GM23338 (cell line): Measurements from ENCODE around the gene TAS2R9. TPM values are rescaled to one million over a fixed set of nuclear protein-coding genes. Genes with fewer than 3 reads are reported as not detected.

Experiments used
- ATAC-seq: fragments of 200-7000 bp; cut with Tn5 transposase; 3 replicates; pipeline ENCODE4 v1.9.1; 2020
- DNase-seq: peaks from one replicate; pipeline ENCODE4 v3.0.0-alpha.2; 2015; ENCODE audit warnings: low spot score
- H2AFZ ChIP-seq: fragments of 200-600 bp; sonication (generic); 2 replicates; pipeline ENCODE4 v1.8.0; 2016; ENCODE audit warnings: antibody characterized with exemption, mild to moderate bottlenecking, moderate library complexity
- H3F3A ChIP-seq: fragments of 200-600 bp; sonication (generic); replicated peaks from 2 replicates; pipeline ENCODE4 v1.8.0; 2017; ENCODE audit warnings: antibody characterized with exemption, mixed run types, low read depth
- H3K27ac ChIP-seq: fragments of 200-600 bp; sonication (generic); 2 replicates; pipeline ENCODE4 v1.6.1; 2016; ENCODE audit warnings: low read depth
- H3K27me3 ChIP-seq: fragments of 200-600 bp; sonication (generic); 2 replicates; pipeline ENCODE4 v1.8.0; 2016; ENCODE audit warnings: mild to moderate bottlenecking, mixed run types, moderate library complexity; ENCODE audit not compliant: insufficient read depth
- H3K36me3 ChIP-seq: fragments of 200-600 bp; sonication (generic); 2 replicates; pipeline ENCODE4 v1.8.0; 2016; ENCODE audit warnings: mild to moderate bottlenecking; ENCODE audit not compliant: insufficient read depth
- H3K4me1 ChIP-seq: fragments of 200-600 bp; sonication (generic); 2 replicates; pipeline ENCODE4 v1.8.0; 2016; ENCODE audit warnings: mild to moderate bottlenecking, moderate library complexity; ENCODE audit not compliant: insufficient read depth
- H3K4me2 ChIP-seq: fragments of 200-600 bp; sonication (generic); 2 replicates; pipeline ENCODE4 v1.7.1; 2017; ENCODE audit warnings: mixed run types
- H3K4me3 ChIP-seq: fragments of 200-600 bp; sonication (generic); 2 replicates; pipeline ENCODE4 v1.6.1; 2016; ENCODE audit warnings: mixed run types
- H3K79me2 ChIP-seq: fragments of 200-600 bp; sonication (generic); replicated peaks from 2 replicates; pipeline ENCODE4 v1.8.0; 2017; ENCODE audit warnings: mild to moderate bottlenecking; ENCODE audit not compliant: insufficient read depth
- H3K9me2 ChIP-seq: fragments of 200-600 bp; sonication (generic); 2 replicates; pipeline ENCODE4 v1.8.0; 2017; ENCODE audit not compliant: insufficient read depth
- H4K20me1 ChIP-seq: fragments of 200-600 bp; sonication (generic); replicated peaks from 2 replicates; pipeline ENCODE4 v1.8.0; 2017; ENCODE audit warnings: mild to moderate bottlenecking; ENCODE audit not compliant: insufficient read depth
- H3K27ac Mint-ChIP-seq: 2 replicates; pipeline ENCODE4 v1.8.0; 2020; ENCODE audit warnings: inconsistent platforms, mild to moderate bottlenecking, moderate library complexity, mixed read lengths
- H3K27me3 Mint-ChIP-seq: 3 replicates; pipeline ENCODE4 v1.8.0; 2022; ENCODE audit warnings: low read depth, mild to moderate bottlenecking, moderate library complexity, mixed read lengths, inconsistent platforms; ENCODE audit not compliant: insufficient read depth, poor library complexity
- H3K36me3 Mint-ChIP-seq: 3 replicates; pipeline ENCODE4 v1.8.0; 2021; ENCODE audit warnings: low read depth, mild to moderate bottlenecking, inconsistent platforms, moderate library complexity, mixed read lengths
- H3K4me1 Mint-ChIP-seq: 3 replicates; pipeline ENCODE4 v1.8.0; 2020; ENCODE audit warnings: mild to moderate bottlenecking, inconsistent platforms, mixed read lengths
- H3K4me3 Mint-ChIP-seq: 3 replicates; pipeline ENCODE4 v1.8.0; 2021; ENCODE audit warnings: moderate library complexity, mild to moderate bottlenecking, inconsistent platforms, mixed read lengths
- H3K9me3 Mint-ChIP-seq: 3 replicates; pipeline ENCODE4 v1.8.0; 2020; ENCODE audit warnings: moderate library complexity, mild to moderate bottlenecking, inconsistent platforms, mixed read lengths
- CREB1 ChIP-seq: fragments of 250-450 bp; sonication (Bioruptor Pico); IDR thresholded peaks from 2 replicates; pipeline ENCODE4 v1.5.0; 2020; ENCODE audit warnings: low read depth, mild to moderate bottlenecking, moderate library complexity
- ETS1 ChIP-seq: IDR thresholded peaks from 2 replicates; pipeline ENCODE4 v1.6.1; 2016; ENCODE audit warnings: antibody characterized with exemption
- EZH2 ChIP-seq: fragments of 200-600 bp; sonication (generic); IDR thresholded peaks from one replicate; pipeline ENCODE4 v1.8.0; 2017; ENCODE audit warnings: antibody characterized with exemption, mild to moderate bottlenecking, low read depth; ENCODE audit not compliant: unreplicated experiment
- EZH2phosphoT487 ChIP-seq: fragments of 200-600 bp; sonication (generic); IDR thresholded peaks from one replicate; pipeline ENCODE4 v1.8.1; 2018; ENCODE audit warnings: antibody characterized with exemption; ENCODE audit not compliant: unreplicated experiment
- JUNB ChIP-seq: IDR thresholded peaks from one replicate; pipeline ENCODE4 v1.6.1; 2016; ENCODE audit warnings: antibody characterized with exemption; ENCODE audit not compliant: unreplicated experiment
- NANOG ChIP-seq: IDR thresholded peaks from 2 replicates; pipeline ENCODE4 v1.6.1; 2016; ENCODE audit warnings: antibody characterized with exemption, borderline replicate concordance
- POLR2AphosphoS5 ChIP-seq: IDR thresholded peaks from 2 replicates; pipeline ENCODE4 v1.6.1; 2016; ENCODE audit warnings: antibody characterized with exemption, low read depth
- STAT1 ChIP-seq: IDR thresholded peaks from one replicate; pipeline ENCODE4 v1.6.1; 2016; ENCODE audit warnings: antibody characterized with exemption; ENCODE audit not compliant: unreplicated experiment
- ZNF331 ChIP-seq: fragments of 250-450 bp; sonication (Bioruptor Pico); IDR thresholded peaks from 2 replicates; pipeline ENCODE4 v1.5.0; 2020; ENCODE audit warnings: low read depth, mild to moderate bottlenecking, moderate library complexity
- polyA plus RNA-seq: library from polyadenylated mRNA; unstranded; fragments of >200 nt; fragmentation: Nextera tagmentation; extraction: Ambion mirVana; gene quantifications from 2 replicates; pipeline ENCODE4 v1.2.1, GENCODE V29; 2016
- total RNA-seq: library from RNA; depleted of rRNA; stranded (reverse); fragments of >200 nt; shearing (Covaris generic); gene quantifications from 2 replicates; pipeline ENCODE4 v1.2.3, GENCODE V29; 2014

Gene TAS2R9
- total and polyA plus RNA-seq, 2 experiments from 2014 or later, result not detected

GRCh38 chr12:10842862-10843261, 32.9 kb upstream of the TAS2R9 start:
- Mint-ChIP-seq H3K27me3 (no peaks in the 10 kb centered on the region), H3K9me3 (no peaks in the 10 kb centered on the region), H3K27ac (no peak overlapping the region)

GRCh38 chr12:10838461-10838860, 28.5 kb upstream of the TAS2R9 start:
- H3K27me3 Mint-ChIP-seq, result no peaks in the 10 kb centered on the region
- H2AFZ ChIP-seq, result no peak overlapping the region
- no peaks in the 10 kb centered on the region for H3K36me3 Mint-ChIP-seq
- H3K27ac ChIP-seq, result no peak overlapping the region
- H3F3A ChIP-seq, result no peaks in the 10 kb centered on the region
- H3K79me2 ChIP-seq, result no peaks in the 10 kb centered on the region
- H3K27me3 ChIP-seq, result no peaks in the 10 kb centered on the region
- DNase-seq, result no peak
- H3K36me3 ChIP-seq, result no peaks in the 10 kb centered on the region
- TF ChIP-seq ETS1, result no peak
- peaks cover 3% of the 10 kb centered on the region; the same call in 2 of the 3 replicates for H3K4me1 Mint-ChIP-seq
- no peak for ATAC-seq
- H3K27ac Mint-ChIP-seq, result no peak overlapping the region
- H4K20me1 ChIP-seq, result no peaks in the 10 kb centered on the region
- H3K4me3 Mint-ChIP-seq, result no peak overlapping the region
- 0 out of 2 replicates have a peak, but pooled peaks cover under 1% of the 10 kb centered on the region for H3K4me1 ChIP-seq
- no peaks in the 10 kb centered on the region for H3K9me2 ChIP-seq
- H3K9me3 Mint-ChIP-seq, result no peaks in the 10 kb centered on the region
- no peak overlapping the region for H3K4me3 ChIP-seq
- H3K4me2 ChIP-seq, result no peak overlapping the region

More at GRCh38 chr12:10842862-10843261, 32.9 kb upstream of the TAS2R9 start:
- H4K20me1 ChIP-seq, result no peaks in the 10 kb centered on the region
- H3K4me3 Mint-ChIP-seq, result no peak overlapping the region
- no peak for ATAC-seq
- H3K4me3 ChIP-seq, result no peak overlapping the region
- H3K4me1 ChIP-seq, result 0 out of 2 replicates have a peak, but pooled peaks cover 5% of the 10 kb centered on the region
- H3K9me2 ChIP-seq, result no peaks in the 10 kb centered on the region
- DNase-seq, result no peak
- H2AFZ ChIP-seq, result no peak overlapping the region
- H3K36me3 Mint-ChIP-seq, result no peaks in the 10 kb centered on the region
- no peaks in the 10 kb centered on the region for H3K79me2 ChIP-seq
- H3F3A ChIP-seq, result no peaks in the 10 kb centered on the region
- no peaks in the 10 kb centered on the region for H3K36me3 ChIP-seq
- no peak overlapping the region for H3K4me2 ChIP-seq
- no peak for TF ChIP-seq JUNB
- no peak for TF ChIP-seq EZH2
- no peak for TF ChIP-seq STAT1
- TF ChIP-seq POLR2AphosphoS5, result no peak
- no peak for TF ChIP-seq ZNF331 (CRISPR knock-in tag)
- no peak overlapping the region for H3K27ac ChIP-seq
- peaks cover 12% of the 10 kb centered on the region for H3K4me1 Mint-ChIP-seq
- H3K27me3 ChIP-seq, result no peaks in the 10 kb centered on the region

GRCh38 chr12:10829994-10830393, 20.0 kb upstream of the TAS2R9 start:
- Mint-ChIP-seq H3K9me3 (no peaks in the 10 kb centered on the region), H3K36me3 (no peaks in the 10 kb centered on the region), H3K27me3 (no peaks in the 10 kb centered on the region), H3K4me3 (no peak overlapping the region), H3K27ac (no peak overlapping the region), H3K4me1 (no peaks in the 10 kb centered on the region)
- no peak overlapping the region for H3K4me3 ChIP-seq
- H3K4me2 ChIP-seq, result no peak overlapping the region
- ATAC-seq (no peak), DNase-seq (no peak)
- TF ChIP-seq NANOG (no peak), CREB1 (CRISPR knock-in tag) (no peak), EZH2phosphoT487 (no peak), JUNB (no peak)
- no peaks in the 10 kb centered on the region for H3K36me3 ChIP-seq
- no peaks in the 10 kb centered on the region for H3F3A ChIP-seq
- no peak overlapping the region for H2AFZ ChIP-seq
- no peaks in the 10 kb centered on the region for H3K27me3 ChIP-seq
- H4K20me1 ChIP-seq, result no peaks in the 10 kb centered on the region
- no peaks in the 10 kb centered on the region for H3K4me1 ChIP-seq
- H3K9me2 ChIP-seq, result no peaks in the 10 kb centered on the region
- no peak overlapping the region for H3K27ac ChIP-seq
- H3K79me2 ChIP-seq, result no peaks in the 10 kb centered on the region
